ENCODE results near the gene ZMYND11.
A peak's percentile ranks its signal among the peaks of the same experiment; 100 is the strongest.

ZMYND11 gene

GRCh38 chr10:201328-201771 lies 66.1 kb downstream of the ZMYND11 start:
- no peaks in the 10 kb centered on the region for H4K20me1 ChIP-seq (ENCODE audit: insufficient read depth, low read length)
- H3K4me3 ChIP-seq (ENCODE audit: low read depth, low read length, poor library complexity, severe bottlenecking) = no peak overlapping the region
- H3K36me3 ChIP-seq (ENCODE audit: insufficient read depth, low read length) = no peaks in the 10 kb centered on the region
- H3K4me1 ChIP-seq (ENCODE audit: insufficient read depth, low read length, severe bottlenecking) = no peaks in the 10 kb centered on the region
- H3K9ac ChIP-seq (ENCODE audit: low read length) = no peak overlapping the region
- H3K27me3 ChIP-seq (ENCODE audit: insufficient read depth, low read length) = no peaks in the 10 kb centered on the region
- H3K79me2 ChIP-seq (ENCODE audit: insufficient read depth, low read length) = no peaks in the 10 kb centered on the region
- TF ChIP-seq EZH2 (IDR thresholded peaks at IDR 0.05; ENCODE audit: borderline replicate concordance, low read length) = no peak
- TF ChIP-seq, protein P1, sequence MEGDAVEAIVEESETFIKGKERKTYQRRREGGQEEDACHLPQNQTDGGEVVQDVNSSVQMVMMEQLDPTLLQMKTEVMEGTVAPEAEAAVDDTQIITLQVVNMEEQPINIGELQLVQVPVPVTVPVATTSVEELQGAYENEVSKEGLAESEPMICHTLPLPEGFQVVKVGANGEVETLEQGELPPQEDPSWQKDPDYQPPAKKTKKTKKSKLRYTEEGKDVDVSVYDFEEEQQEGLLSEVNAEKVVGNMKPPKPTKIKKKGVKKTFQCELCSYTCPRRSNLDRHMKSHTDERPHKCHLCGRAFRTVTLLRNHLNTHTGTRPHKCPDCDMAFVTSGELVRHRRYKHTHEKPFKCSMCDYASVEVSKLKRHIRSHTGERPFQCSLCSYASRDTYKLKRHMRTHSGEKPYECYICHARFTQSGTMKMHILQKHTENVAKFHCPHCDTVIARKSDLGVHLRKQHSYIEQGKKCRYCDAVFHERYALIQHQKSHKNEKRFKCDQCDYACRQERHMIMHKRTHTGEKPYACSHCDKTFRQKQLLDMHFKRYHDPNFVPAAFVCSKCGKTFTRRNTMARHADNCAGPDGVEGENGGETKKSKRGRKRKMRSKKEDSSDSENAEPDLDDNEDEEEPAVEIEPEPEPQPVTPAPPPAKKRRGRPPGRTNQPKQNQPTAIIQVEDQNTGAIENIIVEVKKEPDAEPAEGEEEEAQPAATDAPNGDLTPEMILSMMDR (IDR thresholded peaks at IDR 0.05; ENCODE audit: low read length) = no peak
- no peak overlapping the region for H2AFZ ChIP-seq (ENCODE audit: low read length)
- H3K9me2 ChIP-seq (ENCODE audit: low read depth, low read length) = no peaks in the 10 kb centered on the region
- no peak overlapping the region for H3K27ac ChIP-seq (ENCODE audit: low read depth, low read length, poor library complexity, severe bottlenecking)
- H3F3A ChIP-seq (ENCODE audit: insufficient read depth, low read length) = no peaks in the 10 kb centered on the region
- H3K4me2 ChIP-seq (ENCODE audit: low read length) = no peak overlapping the region
- no peaks in the 10 kb centered on the region for H3K9me3 ChIP-seq (ENCODE audit: low read length)

- Histone ChIP-seq H3K36me3 (ENCODE audit: insufficient read depth, low read length) (no peaks in the 10 kb centered on the region), H3K4me2 (ENCODE audit: low read length) (no peak overlapping the region), H3K4me3 (ENCODE audit: low read depth, low read length, poor library complexity, severe bottlenecking) (no peak overlapping the region), H3K27me3 (ENCODE audit: insufficient read depth, low read length) (no peaks in the 10 kb centered on the region), H4K20me1 (ENCODE audit: insufficient read depth, low read length) (no peaks in the 10 kb centered on the region), H3F3A (ENCODE audit: insufficient read depth, low read length) (no peaks in the 10 kb centered on the region), H3K4me1 (ENCODE audit: insufficient read depth, low read length, severe bottlenecking) (no peaks in the 10 kb centered on the region), H3K9ac (ENCODE audit: low read length) (no peak overlapping the region), H3K9me3 (ENCODE audit: low read length) (0 out of 2 replicates have a peak, but pooled peaks cover 2% of the 10 kb centered on the region), H3K9me2 (ENCODE audit: low read depth, low read length) (no peaks in the 10 kb centered on the region), H3K27ac (ENCODE audit: low read depth, low read length, poor library complexity, severe bottlenecking) (no peak overlapping the region), H3K79me2 (ENCODE audit: insufficient read depth, low read length) (no peaks in the 10 kb centered on the region), H2AFZ (ENCODE audit: low read length) (no peak overlapping the region)
- no peak for TF ChIP-seq EZH2 (IDR thresholded peaks at IDR 0.05; ENCODE audit: borderline replicate concordance, low read length)
- TF ChIP-seq, protein P1 (IDR thresholded peaks at IDR 0.05; ENCODE audit: low read length) = no peak
These were observed 73.4 kb downstream of the ZMYND11 start for GRCh38 chr10:208616-209015.

DNA sequence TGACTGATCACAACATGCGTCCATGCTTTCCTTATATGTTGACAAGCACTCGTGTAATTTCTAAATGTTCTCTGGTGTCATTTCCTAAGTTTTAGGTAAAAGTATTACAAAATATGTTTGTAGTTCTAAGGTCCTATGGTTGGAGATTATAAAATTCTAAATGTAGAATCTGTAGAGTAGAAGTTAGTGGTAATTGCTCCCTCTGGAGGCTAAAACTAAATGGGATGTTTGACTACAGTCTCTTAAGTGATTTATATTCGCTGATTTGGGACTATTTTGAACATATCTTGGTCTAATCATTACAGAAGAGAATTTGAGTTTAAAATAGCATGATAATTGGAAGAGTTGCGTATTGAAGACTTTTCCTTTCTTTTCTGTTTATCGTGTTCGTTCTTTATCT lies 74.1 kb downstream of the ZMYND11 start:
- Histone ChIP-seq H3K79me2 (ENCODE audit: insufficient read depth, low read length) (no peaks in the 10 kb centered on the region), H3F3A (ENCODE audit: insufficient read depth, low read length) (no peaks in the 10 kb centered on the region), H3K36me3 (ENCODE audit: insufficient read depth, low read length) (no peaks in the 10 kb centered on the region), H3K9me3 (ENCODE audit: low read length) (0 out of 2 replicates have a peak, but pooled peaks cover 2% of the 10 kb centered on the region), H3K4me2 (ENCODE audit: low read length) (no peak overlapping the region), H3K27ac (ENCODE audit: low read depth, low read length, poor library complexity, severe bottlenecking) (no peak overlapping the region), H2AFZ (ENCODE audit: low read length) (no peak overlapping the region), H3K9me2 (ENCODE audit: low read depth, low read length) (no peaks in the 10 kb centered on the region), H3K9ac (ENCODE audit: low read length) (no peak overlapping the region), H3K27me3 (ENCODE audit: insufficient read depth, low read length) (no peaks in the 10 kb centered on the region), H4K20me1 (ENCODE audit: insufficient read depth, low read length) (no peaks in the 10 kb centered on the region), H3K4me1 (ENCODE audit: insufficient read depth, low read length, severe bottlenecking) (no peaks in the 10 kb centered on the region), H3K4me3 (ENCODE audit: low read depth, low read length, poor library complexity, severe bottlenecking) (no peak overlapping the region)
- TF ChIP-seq, protein P1 (IDR thresholded peaks at IDR 0.05; ENCODE audit: low read length) = peak; percentile 43
- TF ChIP-seq EZH2 (IDR thresholded peaks at IDR 0.05; ENCODE audit: borderline replicate concordance, low read length) = no peak

All from OCI-LY1 (cell line).